HEK293 (cell line): Measurements from ENCODE around the gene RNU5B-1.
A peak's percentile ranks its signal among the peaks of the same experiment; 100 is the strongest.

Experiments
- CTCF ChIA-PET: fragments of 350-600 bp; formaldehyde crosslinking; extraction: SDS; loops from one replicate; lab custom pipeline; 2021; ENCODE audit warnings: antibody characterized with exemption; lab: Yijun Ruan, JAX
- POLR2A ChIA-PET: fragments of 300-600 bp; formaldehyde crosslinking; extraction: SDS; loops from one replicate; lab custom pipeline; 2020; ENCODE audit warnings: antibody characterized with exemption, inconsistent platforms; lab: Yijun Ruan, JAX
- H3K27ac ChIP-seq: fragments of 200-500 bp; sonication (Bioruptor generic); 2 replicates; pipeline ENCODE4 v1.5.1; 2014; ENCODE audit warnings: low read depth, low read length, control low read depth, inconsistent platforms; ENCODE audit errors: extremely low read depth
- H3K36me3 ChIP-seq, 2 experiments: fragments of 200-500 bp in 1 of 2; sonication (Bioruptor generic) in 1 of 2; 1 replicate in 1 of 2; 2 replicates in 1 of 2; pipeline ENCODE4 v1.5.1; 2014 to 2017; ENCODE audit warnings: inconsistent platforms in 2 of 2, low read length in 2 of 2; ENCODE audit not compliant: control insufficient read depth in 2 of 2, insufficient read depth in 1 of 2
- H3K4me1 ChIP-seq: fragments of 200-500 bp; sonication (Bioruptor generic); 2 replicates; pipeline ENCODE4 v1.5.1; 2014; ENCODE audit warnings: mild to moderate bottlenecking, low read length, inconsistent platforms; ENCODE audit not compliant: control insufficient read depth, insufficient read depth
- H3K4me3 ChIP-seq: 2 replicates; pipeline ENCODE4 v1.5.1; 2011; ENCODE audit warnings: low read depth, mild to moderate bottlenecking, control low read depth, low read length, moderate library complexity
- H3K9me3 ChIP-seq: fragments of 200-500 bp; sonication (Bioruptor generic); 2 replicates; pipeline ENCODE4 v1.5.1; 2014; ENCODE audit warnings: low read depth, low read length, inconsistent platforms; ENCODE audit not compliant: control insufficient read depth, insufficient read depth
- BCL11B ChIP-seq: fragments of 450-650 bp; formaldehyde crosslinking; IDR thresholded peaks from 2 replicates; pipeline ENCODE4 v1.5.1; 2016; ENCODE audit warnings: low read depth, missing biosample characterization, missing genetic modification characterization
- GLI4 ChIP-seq: fragments of 450-650 bp; formaldehyde crosslinking; IDR thresholded peaks from 2 replicates; pipeline ENCODE4 v1.5.1; 2016; ENCODE audit warnings: missing biosample characterization, missing genetic modification characterization
- HOXD13 ChIP-seq: sonication (generic); formaldehyde crosslinking; IDR thresholded peaks from 2 replicates; pipeline ENCODE4 v1.8.0; 2022; ENCODE audit warnings: missing genetic modification reagents, borderline replicate concordance
- KLF1 ChIP-seq: fragments of 450-650 bp; formaldehyde crosslinking; IDR thresholded peaks from 2 replicates; pipeline ENCODE4 v1.5.1; 2016; ENCODE audit warnings: missing biosample characterization, missing genetic modification characterization
- KLF16 ChIP-seq: fragments of 450-650 bp; formaldehyde crosslinking; IDR thresholded peaks from 2 replicates; pipeline ENCODE4 v1.5.1; 2017; ENCODE audit warnings: missing biosample characterization, missing genetic modification characterization
- MZF1 ChIP-seq: fragments of 450-650 bp; formaldehyde crosslinking; IDR thresholded peaks from 2 replicates; pipeline ENCODE4 v1.5.1; 2017; ENCODE audit warnings: missing biosample characterization, missing genetic modification characterization, borderline replicate concordance
- OSR2 ChIP-seq: fragments of 450-650 bp; formaldehyde crosslinking; IDR thresholded peaks from 2 replicates; pipeline ENCODE4 v1.5.1; 2016; ENCODE audit warnings: missing biosample characterization, missing genetic modification characterization
- PRDM1 ChIP-seq: fragments of 450-650 bp; formaldehyde crosslinking; IDR thresholded peaks from 2 replicates; pipeline ENCODE4; 2016; ENCODE audit warnings: missing biosample characterization, missing genetic modification characterization
- SCRT2 ChIP-seq: fragments of 450-650 bp; formaldehyde crosslinking; IDR thresholded peaks from 2 replicates; pipeline ENCODE4 v1.5.1; 2016; ENCODE audit warnings: missing biosample characterization, missing genetic modification characterization
- ZIC2 ChIP-seq: fragments of 450-650 bp; formaldehyde crosslinking; IDR thresholded peaks from 2 replicates; pipeline ENCODE4 v1.5.1; 2016; ENCODE audit warnings: missing biosample characterization, missing genetic modification characterization
- ZNF174 ChIP-seq: fragments of 450-650 bp; formaldehyde crosslinking; IDR thresholded peaks from 2 replicates; pipeline ENCODE4 v1.5.0; 2017; ENCODE audit warnings: missing biosample characterization, mild to moderate bottlenecking, missing genetic modification characterization
- ZNF239 ChIP-seq: fragments of 450-650 bp; formaldehyde crosslinking; IDR thresholded peaks from 2 replicates; pipeline ENCODE4 v1.5.1; 2016; ENCODE audit warnings: missing biosample characterization, missing genetic modification characterization
- ZNF433 ChIP-seq: fragments of 450-650 bp; formaldehyde crosslinking; IDR thresholded peaks from 2 replicates; pipeline ENCODE4 v1.5.1; 2016; ENCODE audit warnings: missing biosample characterization, missing genetic modification characterization, low read depth
- ZNF792 ChIP-seq: fragments of 450-650 bp; formaldehyde crosslinking; IDR thresholded peaks from 2 replicates; pipeline ENCODE4 v1.5.1; 2016; ENCODE audit warnings: missing biosample characterization, missing genetic modification characterization
- ZSCAN18 ChIP-seq: fragments of 450-650 bp; formaldehyde crosslinking; IDR thresholded peaks from 2 replicates; pipeline ENCODE4 v1.5.1; 2016; ENCODE audit warnings: missing biosample characterization, missing genetic modification characterization
- ZSCAN23 ChIP-seq: fragments of 450-650 bp; formaldehyde crosslinking; IDR thresholded peaks from 2 replicates; pipeline ENCODE4 v1.5.1; 2016; ENCODE audit warnings: missing biosample characterization, missing genetic modification characterization
- TF ChIP-seq, protein P1 (sequence below): fragments of 450-650 bp; formaldehyde crosslinking; conservative IDR thresholded peaks from 2 replicates; pipeline ENCODE4 v1.5.1; 2016; ENCODE audit warnings: low read depth, missing biosample characterization, missing genetic modification characterization
- TF ChIP-seq, protein P2 (sequence below): fragments of 450-650 bp; formaldehyde crosslinking; IDR thresholded peaks from 2 replicates; pipeline ENCODE4 v1.5.1; 2016; ENCODE audit warnings: missing biosample characterization, missing genetic modification characterization

The RNU5B-1 gene

DNA sequence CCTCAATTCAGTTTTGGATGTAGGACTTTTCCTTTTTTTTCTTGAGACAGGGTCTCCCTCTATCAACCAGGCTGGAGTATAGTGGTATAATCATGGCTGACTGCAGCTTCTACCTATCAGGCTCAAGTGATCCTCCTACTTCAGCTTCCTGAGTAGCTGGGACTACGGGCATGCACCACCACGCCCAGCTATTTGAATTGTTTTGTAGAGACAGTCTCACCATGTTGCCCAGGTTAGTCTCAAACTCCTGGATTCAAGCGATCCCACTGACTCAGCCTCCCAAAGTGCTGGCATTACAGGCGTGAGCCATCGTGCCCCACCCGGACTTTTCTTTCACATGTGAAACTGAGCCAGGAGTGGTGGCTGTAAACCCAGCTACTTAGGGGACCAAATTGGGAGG is 3.5 kb downstream of the RNU5B-1 start:
- TF ChIP-seq KLF1 (tag by site-specific recombination) (0 out of 2 replicates have a peak, but pooled peaks have one; percentile 16), ZNF433 (tag by site-specific recombination) (no peak), OSR2 (tag by site-specific recombination) (peak; percentile 53; the same call in 1 of the 2 replicates)
- TF ChIP-seq, all 188 proteins: peak for 2
- H3K4me1 ChIP-seq: peaks cover 8% of the 10 kb centered on the region; the same call in 1 of the 2 replicates
- H3K4me3 ChIP-seq: no peak overlapping the region
- no peaks in the 10 kb centered on the region for H3K36me3 ChIP-seq
- H3K27ac ChIP-seq: no peak overlapping the region
- no peaks in the 10 kb centered on the region for H3K9me3 ChIP-seq
- CTCF ChIA-PET: interaction anchor here (0.7 to 3.9 kb wide), 5 partner anchors 11 to 562 kb away, joined by 3 to 21 read pairs (median 4); no protein-coding TSS in a partner anchor
- POLR2A ChIA-PET: no interaction called here

DNA sequence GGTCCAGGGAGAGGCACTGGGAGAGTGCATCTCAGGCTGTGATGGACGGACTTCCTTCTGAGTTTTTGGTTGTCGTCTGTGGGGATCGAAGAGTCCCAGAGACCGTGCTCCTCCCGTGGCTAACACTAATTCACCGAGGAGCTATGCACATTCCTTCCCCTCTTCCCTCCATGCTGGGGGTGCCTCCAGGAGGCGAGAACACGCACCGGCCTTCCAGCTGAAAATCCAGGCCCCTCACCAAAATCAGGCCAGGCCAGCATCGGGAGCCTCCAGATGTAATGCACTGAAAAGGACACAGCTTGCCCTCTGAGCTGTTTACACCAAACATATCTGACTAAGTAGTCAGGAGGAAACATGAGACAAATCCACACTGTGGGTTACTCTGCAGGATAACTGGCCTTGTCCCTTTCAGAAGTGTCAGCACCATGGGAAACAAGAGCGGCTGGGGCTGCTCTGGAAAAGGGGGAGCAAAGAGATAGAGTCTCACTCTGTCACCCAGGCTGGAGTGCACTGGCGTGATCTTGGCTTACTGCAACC is 5.5 kb downstream of the RNU5B-1 start:
- H3K36me3 ChIP-seq: no peaks in the 10 kb centered on the region
- H3K9me3 ChIP-seq: no peaks in the 10 kb centered on the region
- TF ChIP-seq KLF16 (no peak), ZIC2 (tag by site-specific recombination) (peak; percentile 90)
- POLR2A ChIA-PET: interaction anchor here (1.1 kb wide), 1 partner anchor 11 kb away, joined by 7 read pairs; no protein-coding TSS in a partner anchor
- H3K4me1 ChIP-seq: peaks cover 5% of the 10 kb centered on the region; the same call in 1 of the 2 replicates
- H3K4me3 ChIP-seq: no peak overlapping the region
- H3K27ac ChIP-seq: no peak overlapping the region; the same call in 1 of the 2 replicates
- CTCF ChIA-PET: interaction anchor here (0.6 to 3.9 kb wide), 6 partner anchors 9 to 298 kb away, joined by 3 to 21 read pairs (median 10); no protein-coding TSS in a partner anchor

GRCh38 chr15:65310431-65311137 is 6.1 kb downstream of the RNU5B-1 start:
- ChIA-PET CTCF (interaction anchor here (0.6 to 3.9 kb wide), 7 partner anchors 8 to 673 kb away, joined by 3 to 21 read pairs (median 7); no protein-coding TSS in a partner anchor), POLR2A (interaction anchor here (1.1 kb wide), 1 partner anchor 10 kb away, joined by 7 read pairs; no protein-coding TSS in a partner anchor)
- no peaks in the 10 kb centered on the region for H3K9me3 ChIP-seq
- H3K4me3 ChIP-seq: no peak overlapping the region
- no peaks in the 10 kb centered on the region for H3K36me3 ChIP-seq
- H3K4me1 ChIP-seq: peaks cover 5% of the 10 kb centered on the region; the same call in 1 of the 2 replicates
- no peak overlapping the region for H3K27ac ChIP-seq
- TF ChIP-seq ZSCAN18 (tag by site-specific recombination): no peak
- TF ChIP-seq ZSCAN23: no peak
- no peak for TF ChIP-seq BCL11B (tag by site-specific recombination)
- no peak for TF ChIP-seq ZNF174
- TF ChIP-seq, protein P1, sequence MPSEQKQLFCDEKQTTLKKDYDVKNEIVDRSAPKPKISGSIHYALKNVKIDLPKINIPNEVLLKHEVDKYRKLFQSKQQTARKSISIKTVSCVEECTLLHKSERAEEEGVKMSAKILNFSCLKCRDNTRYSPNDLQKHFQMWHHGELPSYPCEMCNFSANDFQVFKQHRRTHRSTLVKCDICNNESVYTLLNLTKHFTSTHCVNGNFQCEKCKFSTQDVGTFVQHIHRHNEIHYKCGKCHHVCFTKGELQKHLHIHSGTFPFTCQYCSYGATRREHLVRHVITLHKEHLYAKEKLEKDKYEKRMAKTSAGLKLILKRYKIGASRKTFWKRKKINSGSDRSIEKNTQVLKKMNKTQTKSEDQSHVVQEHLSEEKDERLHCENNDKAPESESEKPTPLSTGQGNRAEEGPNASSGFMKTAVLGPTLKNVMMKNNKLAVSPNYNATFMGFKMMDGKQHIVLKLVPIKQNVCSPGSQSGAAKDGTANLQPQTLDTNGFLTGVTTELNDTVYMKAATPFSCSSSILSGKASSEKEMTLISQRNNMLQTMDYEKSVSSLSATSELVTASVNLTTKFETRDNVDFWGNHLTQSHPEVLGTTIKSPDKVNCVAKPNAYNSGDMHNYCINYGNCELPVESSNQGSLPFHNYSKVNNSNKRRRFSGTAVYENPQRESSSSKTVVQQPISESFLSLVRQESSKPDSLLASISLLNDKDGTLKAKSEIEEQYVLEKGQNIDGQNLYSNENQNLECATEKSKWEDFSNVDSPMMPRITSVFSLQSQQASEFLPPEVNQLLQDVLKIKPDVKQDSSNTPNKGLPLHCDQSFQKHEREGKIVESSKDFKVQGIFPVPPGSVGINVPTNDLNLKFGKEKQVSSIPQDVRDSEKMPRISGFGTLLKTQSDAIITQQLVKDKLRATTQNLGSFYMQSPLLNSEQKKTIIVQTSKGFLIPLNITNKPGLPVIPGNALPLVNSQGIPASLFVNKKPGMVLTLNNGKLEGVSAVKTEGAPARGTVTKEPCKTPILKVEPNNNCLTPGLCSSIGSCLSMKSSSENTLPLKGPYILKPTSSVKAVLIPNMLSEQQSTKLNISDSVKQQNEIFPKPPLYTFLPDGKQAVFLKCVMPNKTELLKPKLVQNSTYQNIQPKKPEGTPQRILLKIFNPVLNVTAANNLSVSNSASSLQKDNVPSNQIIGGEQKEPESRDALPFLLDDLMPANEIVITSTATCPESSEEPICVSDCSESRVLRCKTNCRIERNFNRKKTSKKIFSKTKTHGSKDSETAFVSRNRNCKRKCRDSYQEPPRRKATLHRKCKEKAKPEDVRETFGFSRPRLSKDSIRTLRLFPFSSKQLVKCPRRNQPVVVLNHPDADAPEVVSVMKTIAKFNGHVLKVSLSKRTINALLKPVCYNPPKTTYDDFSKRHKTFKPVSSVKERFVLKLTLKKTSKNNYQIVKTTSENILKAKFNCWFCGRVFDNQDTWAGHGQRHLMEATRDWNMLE (tag by site-specific recombination): no peak
- no peak for TF ChIP-seq PRDM1
- no peak for TF ChIP-seq ZNF239
- TF ChIP-seq ZNF792 (tag by site-specific recombination): no peak
- no peak for TF ChIP-seq HOXD13 (CRISPR knock-in tag)
- TF ChIP-seq SCRT2 (tag by site-specific recombination): no peak
- TF ChIP-seq GLI4: no peak
- TF ChIP-seq, protein P2, sequence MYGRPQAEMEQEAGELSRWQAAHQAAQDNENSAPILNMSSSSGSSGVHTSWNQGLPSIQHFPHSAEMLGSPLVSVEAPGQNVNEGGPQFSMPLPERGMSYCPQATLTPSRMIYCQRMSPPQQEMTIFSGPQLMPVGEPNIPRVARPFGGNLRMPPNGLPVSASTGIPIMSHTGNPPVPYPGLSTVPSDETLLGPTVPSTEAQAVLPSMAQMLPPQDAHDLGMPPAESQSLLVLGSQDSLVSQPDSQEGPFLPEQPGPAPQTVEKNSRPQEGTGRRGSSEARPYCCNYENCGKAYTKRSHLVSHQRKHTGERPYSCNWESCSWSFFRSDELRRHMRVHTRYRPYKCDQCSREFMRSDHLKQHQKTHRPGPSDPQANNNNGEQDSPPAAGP (tag by site-specific recombination): no peak
- TF ChIP-seq MZF1 (tag by site-specific recombination): no peak
